ENCODE data around the gene WDR5.

GRCh38 chr9:134185536-134186011, 49.7 kb downstream of the WDR5 start:
- TF ChIP-seq CTCF (IDR thresholded peaks at IDR 0.05) (no peak), HMGXB4 (CRISPR knock-in tag; IDR thresholded peaks at IDR 0.05) (no peak)
